Measurements from ENCODE around the gene SLC25A12.

GRCh38 chr2:171910494-171910893 lies 16.4 kb upstream of the SLC25A12 start:
- TF ChIP-seq, protein P1, sequence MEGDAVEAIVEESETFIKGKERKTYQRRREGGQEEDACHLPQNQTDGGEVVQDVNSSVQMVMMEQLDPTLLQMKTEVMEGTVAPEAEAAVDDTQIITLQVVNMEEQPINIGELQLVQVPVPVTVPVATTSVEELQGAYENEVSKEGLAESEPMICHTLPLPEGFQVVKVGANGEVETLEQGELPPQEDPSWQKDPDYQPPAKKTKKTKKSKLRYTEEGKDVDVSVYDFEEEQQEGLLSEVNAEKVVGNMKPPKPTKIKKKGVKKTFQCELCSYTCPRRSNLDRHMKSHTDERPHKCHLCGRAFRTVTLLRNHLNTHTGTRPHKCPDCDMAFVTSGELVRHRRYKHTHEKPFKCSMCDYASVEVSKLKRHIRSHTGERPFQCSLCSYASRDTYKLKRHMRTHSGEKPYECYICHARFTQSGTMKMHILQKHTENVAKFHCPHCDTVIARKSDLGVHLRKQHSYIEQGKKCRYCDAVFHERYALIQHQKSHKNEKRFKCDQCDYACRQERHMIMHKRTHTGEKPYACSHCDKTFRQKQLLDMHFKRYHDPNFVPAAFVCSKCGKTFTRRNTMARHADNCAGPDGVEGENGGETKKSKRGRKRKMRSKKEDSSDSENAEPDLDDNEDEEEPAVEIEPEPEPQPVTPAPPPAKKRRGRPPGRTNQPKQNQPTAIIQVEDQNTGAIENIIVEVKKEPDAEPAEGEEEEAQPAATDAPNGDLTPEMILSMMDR (IDR thresholded peaks at IDR 0.05; ENCODE audit: low read depth, low read length): no peak
- TF ChIP-seq EZH2phosphoT487 (IDR thresholded peaks at IDR 0.05; ENCODE audit: low read depth): no peak

Measured in OCI-LY3 (cell line).